Osteocyte (in vitro differentiated cells): ENCODE results near the gene ZFHX2. TPM values are rescaled to one million over a fixed set of nuclear protein-coding genes. Genes with fewer than 3 reads are reported as not detected.
"Not testable (repeated sequence)": the region's sequence is repeated elsewhere in the genome, so short reads cannot be mapped to it uniquely, and the experiment has no call there.

ENCODE experiments used
- DNase-seq: peaks from one replicate; pipeline ENCODE4 v3.0.0; 2021; ENCODE audit warnings: mixed read lengths; ENCODE audit not compliant: unreplicated experiment; ENCODE audit errors: extremely low spot score
- H3K27ac Mint-ChIP-seq: one replicate; pipeline ENCODE4 v1.8.0; 2021; ENCODE audit warnings: mild to moderate bottlenecking, mixed read lengths; ENCODE audit not compliant: unreplicated experiment
- H3K27me3 Mint-ChIP-seq: one replicate; pipeline ENCODE4 v1.8.0; 2021; ENCODE audit warnings: mixed read lengths; ENCODE audit not compliant: unreplicated experiment
- H3K36me3 Mint-ChIP-seq: one replicate; pipeline ENCODE4 v1.8.0; 2021; ENCODE audit warnings: mixed read lengths; ENCODE audit not compliant: unreplicated experiment
- H3K4me1 Mint-ChIP-seq: one replicate; pipeline ENCODE4 v1.8.0; 2021; ENCODE audit warnings: mixed read lengths; ENCODE audit not compliant: unreplicated experiment
- H3K4me3 Mint-ChIP-seq: one replicate; pipeline ENCODE4 v1.8.0; 2021; ENCODE audit warnings: mild to moderate bottlenecking, moderate library complexity, mixed read lengths; ENCODE audit not compliant: unreplicated experiment
- H3K9me3 Mint-ChIP-seq: one replicate; pipeline ENCODE4 v1.8.0; 2021; ENCODE audit warnings: mixed read lengths; ENCODE audit not compliant: unreplicated experiment
- CTCF ChIP-seq: fragments of 200-600 bp; sonication (generic); IDR thresholded peaks from 2 replicates; pipeline ENCODE4 v1.5.0; 2021; ENCODE audit warnings: antibody characterized with exemption, mild to moderate bottlenecking, moderate library complexity
- total RNA-seq: library from RNA; stranded (reverse); gene quantifications from 2 replicates; pipeline ENCODE4 v1.2.1, GENCODE V29; 2021

ZFHX2 gene
- total RNA-seq, 1 donor from 2014 or later, result 5.7 TPM

- TF ChIP-seq CTCF, result no peak
- Mint-ChIP-seq H3K4me3 (no peak overlapping the region), H3K36me3 (no peaks in the 10 kb centered on the region), H3K9me3 (no peaks in the 10 kb centered on the region), H3K27me3 (no peaks in the 10 kb centered on the region), H3K27ac (no peak overlapping the region), H3K4me1 (peaks cover 5% of the 10 kb centered on the region)
- DNase-seq, result no peak
Measured at GRCh38 chr14:23540141-23540469, 11.5 kb downstream of the ZFHX2 start.

- Mint-ChIP-seq H3K4me1 (peaks cover 2% of the 10 kb centered on the region), H3K9me3 (no peaks in the 10 kb centered on the region), H3K27ac (no peak overlapping the region), H3K27me3 (no peaks in the 10 kb centered on the region), H3K36me3 (no peaks in the 10 kb centered on the region), H3K4me3 (no peak overlapping the region)
- TF ChIP-seq CTCF, result peak; percentile 72
- no peak for DNase-seq
Measured at GRCh38 chr14:23539248-23540140, 12.1 kb downstream of the ZFHX2 start.

- H3K4me1 Mint-ChIP-seq, result peaks cover 2% of the 10 kb centered on the region
- H3K27me3 Mint-ChIP-seq, result no peaks in the 10 kb centered on the region
- H3K4me3 Mint-ChIP-seq, result no peak overlapping the region
- no peak overlapping the region for H3K27ac Mint-ChIP-seq
- no peaks in the 10 kb centered on the region for H3K9me3 Mint-ChIP-seq
- TF ChIP-seq CTCF, result no peak
- no peak for DNase-seq
- no peaks in the 10 kb centered on the region for H3K36me3 Mint-ChIP-seq
Measured at GRCh38 chr14:23538785-23539184, 12.8 kb downstream of the ZFHX2 start.

GRCh38 chr14:23538050-23538718 lies 13.4 kb downstream of the ZFHX2 start:
- Mint-ChIP-seq H3K36me3 (no peaks in the 10 kb centered on the region), H3K27ac (no peak overlapping the region), H3K9me3 (no peaks in the 10 kb centered on the region), H3K4me1 (peaks cover 2% of the 10 kb centered on the region), H3K27me3 (no peaks in the 10 kb centered on the region), H3K4me3 (no peak overlapping the region)
- no peak for TF ChIP-seq CTCF
- DNase-seq, result no peak

GRCh38 chr14:23537351-23538049 lies 14.1 kb downstream of the ZFHX2 start:
- H3K27ac Mint-ChIP-seq, result no peak overlapping the region
- TF ChIP-seq CTCF, result no peak
- H3K4me1 Mint-ChIP-seq, result peaks cover 2% of the 10 kb centered on the region
- H3K27me3 Mint-ChIP-seq, result no peaks in the 10 kb centered on the region
- no peaks in the 10 kb centered on the region for H3K36me3 Mint-ChIP-seq
- no peak overlapping the region for H3K4me3 Mint-ChIP-seq
- H3K9me3 Mint-ChIP-seq, result no peaks in the 10 kb centered on the region
- DNase-seq, result no peak

GRCh38 chr14:23536906-23537305 lies 14.7 kb downstream of the ZFHX2 start:
- H3K27ac Mint-ChIP-seq, H3K4me1 Mint-ChIP-seq, DNase-seq, H3K9me3 Mint-ChIP-seq, H3K36me3 Mint-ChIP-seq, H3K27me3 Mint-ChIP-seq, H3K4me3 Mint-ChIP-seq: not testable (repeated sequence)
